ENCODE results near the gene SLC1A1.
"Not testable (repeated sequence)": the region's sequence is repeated elsewhere in the genome, so short reads cannot be mapped to it uniquely, and the experiment has no call there.

SLC1A1 gene

DNA sequence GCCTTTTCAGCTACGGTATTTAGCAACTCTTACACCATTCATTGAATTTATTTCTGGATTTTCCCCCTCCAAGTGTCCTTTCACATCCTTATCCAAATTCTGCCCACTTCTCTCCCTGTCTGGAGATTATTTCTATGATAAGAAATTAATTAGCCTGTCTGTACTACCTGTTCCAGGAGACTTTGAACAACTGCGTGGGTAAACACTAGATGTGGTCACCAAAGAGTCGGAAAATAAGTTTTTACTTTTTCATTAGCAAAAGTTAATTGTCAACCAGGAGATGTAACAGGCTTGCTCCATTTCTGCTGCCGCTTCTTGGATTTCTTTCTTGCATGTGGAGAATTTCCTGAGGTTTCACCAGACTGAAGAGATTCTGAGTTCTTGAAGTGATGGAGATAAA, 14.0 kb downstream of the SLC1A1 start:
- in situ Hi-C loops (cut with MboI; ENCODE audit: low sequenced_read_pairs), result no loop called here

DNA sequence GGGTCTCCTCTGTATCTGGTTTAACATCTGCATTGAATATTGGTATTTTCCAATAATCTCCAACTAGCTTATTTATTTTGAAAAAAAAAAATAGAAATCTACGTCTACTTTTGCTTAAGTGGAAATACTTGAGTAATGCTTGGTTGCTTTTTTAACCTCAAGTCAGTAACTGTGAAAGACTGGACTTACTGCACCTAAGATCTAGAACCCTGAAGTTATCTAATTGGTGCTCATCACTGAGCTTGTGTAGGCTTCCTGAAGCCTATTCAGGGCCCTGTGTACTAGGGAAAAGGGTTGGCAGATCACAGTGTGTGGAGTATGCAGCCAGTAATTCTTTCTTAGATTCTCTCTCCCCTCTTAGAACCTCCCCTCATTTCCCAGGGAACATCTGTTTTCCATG, 16.2 kb downstream of the SLC1A1 start:
- in situ Hi-C loops (cut with MboI; ENCODE audit: low sequenced_read_pairs), result no loop called here

DNA sequence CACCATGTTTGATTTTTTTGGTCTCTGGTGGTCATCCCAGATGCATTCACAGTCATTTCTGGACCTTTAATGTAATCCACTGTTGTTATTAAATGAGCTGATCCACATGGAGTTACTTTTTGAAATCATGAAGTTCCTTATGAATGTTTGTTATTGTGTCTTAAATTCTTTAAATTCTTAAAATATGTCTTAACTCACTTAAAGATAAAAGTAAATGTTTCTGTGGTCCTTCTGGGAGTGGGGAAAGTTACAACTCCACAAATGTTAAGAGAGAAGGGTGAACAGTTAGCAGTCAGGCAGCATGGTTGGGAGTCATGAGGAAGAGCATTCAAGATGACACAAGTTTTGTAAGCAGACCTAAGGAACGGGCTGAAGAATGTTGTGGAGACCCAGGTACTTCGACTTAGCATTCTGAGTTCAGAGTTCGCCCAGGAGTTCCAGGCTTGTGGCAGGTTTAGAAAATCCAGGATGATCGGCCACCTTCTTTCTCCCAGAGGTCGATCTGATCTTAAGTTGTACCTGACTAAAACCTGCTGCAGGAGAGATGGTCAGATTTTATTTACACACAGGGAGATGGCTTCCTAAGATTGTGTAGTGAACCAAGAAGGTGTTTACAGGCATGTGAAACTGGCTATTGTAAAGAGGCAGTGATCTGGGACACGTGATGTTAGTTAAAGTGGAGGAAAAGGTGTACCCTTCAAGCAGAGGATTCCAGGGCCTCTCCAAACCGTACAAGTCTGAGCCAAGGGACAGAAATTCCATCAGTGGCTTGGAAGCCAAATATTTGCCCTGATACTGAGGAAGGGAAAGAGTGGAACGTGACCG, 17.2 kb downstream of the SLC1A1 start:
- in situ Hi-C loops (cut with MboI; ENCODE audit: low sequenced_read_pairs), result no loop called here

DNA sequence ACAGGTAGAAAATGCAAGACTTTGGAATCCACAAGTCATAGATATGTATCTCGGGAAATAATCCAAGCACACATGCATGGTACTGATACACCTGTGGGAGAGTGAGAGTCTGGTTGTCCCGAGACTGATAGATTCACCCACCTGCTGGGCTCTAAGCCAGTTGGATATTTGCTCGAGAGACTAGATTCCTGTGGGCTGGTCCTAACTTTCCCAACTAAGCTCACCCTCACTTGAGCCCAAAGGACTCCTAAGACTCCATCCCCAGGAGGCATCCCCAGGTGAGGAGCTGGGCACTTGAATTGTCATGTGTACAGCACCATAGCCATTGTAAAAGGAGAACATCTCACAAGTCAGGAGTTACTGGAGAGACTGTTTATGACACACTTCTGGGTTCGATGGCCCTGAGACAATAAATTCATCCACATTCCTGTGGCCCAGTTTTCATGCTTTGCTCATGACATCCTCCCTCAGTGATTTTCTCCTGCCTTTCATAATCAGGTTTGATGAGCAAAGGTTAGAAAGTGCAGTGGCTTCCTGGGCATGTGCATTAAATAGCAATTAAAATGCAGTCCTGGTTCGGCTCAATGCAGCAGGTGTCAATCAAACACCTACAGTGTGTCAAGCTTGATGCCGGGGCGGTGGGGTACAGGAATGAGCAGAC, 18.1 kb downstream of the SLC1A1 start:
- in situ Hi-C loops (cut with MboI; ENCODE audit: low sequenced_read_pairs), result no loop called here

DNA sequence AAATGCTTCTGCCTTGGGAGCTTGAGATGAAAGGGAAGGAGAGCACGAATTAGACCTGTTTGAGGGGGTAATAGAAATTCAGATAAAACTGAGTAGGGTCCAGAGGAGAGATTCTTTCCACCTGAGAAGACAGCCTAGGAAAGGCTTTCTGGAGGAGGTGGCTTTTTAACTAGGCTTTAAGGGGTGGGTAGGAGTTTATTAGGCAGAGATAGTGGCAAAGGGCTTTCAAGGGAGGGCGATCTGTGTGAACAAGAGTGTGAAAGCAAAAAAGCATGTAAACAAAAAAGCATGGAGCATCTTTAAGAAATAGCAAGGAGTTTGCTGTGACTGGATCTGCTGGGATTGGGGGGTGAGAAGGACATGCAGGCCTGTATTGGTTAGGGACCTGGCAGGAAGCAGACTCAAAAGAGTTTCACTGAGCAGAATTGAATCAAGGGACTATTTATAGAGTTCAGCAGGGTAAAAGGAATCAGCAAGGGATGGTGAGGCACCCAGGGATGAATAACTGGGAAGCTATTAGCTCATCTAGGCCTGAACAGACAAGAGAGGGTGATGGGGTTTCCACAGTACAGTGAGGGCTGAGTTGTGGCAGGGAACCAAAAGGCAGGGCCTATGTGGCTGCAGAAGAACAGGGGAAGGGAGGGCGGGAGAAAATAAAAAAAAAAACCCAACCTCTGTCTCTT, 18.8 kb downstream of the SLC1A1 start:
- in situ Hi-C loops (cut with MboI; ENCODE audit: low sequenced_read_pairs), result no loop called here

DNA sequence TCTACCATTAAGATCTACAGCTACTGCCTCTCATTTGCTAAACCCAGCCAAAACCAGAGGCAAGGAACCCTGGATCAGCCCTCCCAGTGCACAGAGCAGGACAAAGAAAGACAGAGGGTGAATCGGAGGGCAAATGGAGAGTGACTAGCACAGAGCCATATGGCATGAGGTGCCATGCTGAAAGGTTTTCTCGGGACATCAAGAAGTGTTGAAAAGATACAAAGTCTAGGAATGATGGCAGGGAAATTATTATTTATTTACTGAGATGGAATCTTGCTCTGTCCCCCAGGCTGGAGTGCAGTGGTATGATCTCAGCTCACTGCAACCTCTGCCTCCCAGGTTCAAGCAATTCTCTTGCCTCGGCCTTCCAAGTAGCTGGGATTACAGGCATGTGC, 19.3 kb downstream of the SLC1A1 start:
- in situ Hi-C loops (cut with MboI; ENCODE audit: low sequenced_read_pairs), result no loop called here

DNA sequence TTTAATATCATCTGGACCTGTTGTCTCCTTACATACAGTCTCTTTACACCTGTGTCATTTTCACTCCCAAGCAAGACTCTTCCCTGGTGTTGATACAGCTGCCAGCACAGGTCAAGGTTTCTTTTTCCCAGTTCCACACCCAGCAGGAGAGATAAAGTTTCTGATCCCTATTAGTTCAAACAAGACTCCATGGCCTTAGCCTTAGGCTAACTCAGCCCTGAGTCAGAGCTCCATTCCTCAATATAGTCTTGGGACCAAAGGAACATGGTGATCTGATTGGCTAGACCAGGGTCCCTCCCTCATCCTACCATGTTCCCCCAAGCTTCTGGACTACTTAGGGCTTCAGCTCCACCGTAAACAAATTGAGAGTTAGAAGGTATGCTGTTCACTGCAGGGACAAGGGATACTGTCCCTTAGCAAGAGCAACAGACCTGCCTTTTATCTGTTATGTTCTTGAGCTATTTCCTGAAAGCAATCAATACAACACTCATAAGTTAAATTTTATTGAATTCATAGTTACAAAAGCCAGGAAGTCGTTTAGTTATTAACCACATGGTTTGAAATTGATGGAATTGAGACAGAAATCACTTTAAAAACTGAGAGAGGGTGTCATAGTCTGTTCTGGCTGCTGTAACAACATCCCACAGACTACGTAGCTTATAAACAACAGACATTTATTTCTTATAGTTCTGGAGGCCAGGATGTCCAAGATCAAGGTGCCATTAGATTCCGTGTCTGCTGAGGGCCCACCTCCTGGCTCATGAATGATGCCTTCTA, 20.5 kb downstream of the SLC1A1 start:
- in situ Hi-C loops (cut with MboI; ENCODE audit: low sequenced_read_pairs), result no loop called here

DNA sequence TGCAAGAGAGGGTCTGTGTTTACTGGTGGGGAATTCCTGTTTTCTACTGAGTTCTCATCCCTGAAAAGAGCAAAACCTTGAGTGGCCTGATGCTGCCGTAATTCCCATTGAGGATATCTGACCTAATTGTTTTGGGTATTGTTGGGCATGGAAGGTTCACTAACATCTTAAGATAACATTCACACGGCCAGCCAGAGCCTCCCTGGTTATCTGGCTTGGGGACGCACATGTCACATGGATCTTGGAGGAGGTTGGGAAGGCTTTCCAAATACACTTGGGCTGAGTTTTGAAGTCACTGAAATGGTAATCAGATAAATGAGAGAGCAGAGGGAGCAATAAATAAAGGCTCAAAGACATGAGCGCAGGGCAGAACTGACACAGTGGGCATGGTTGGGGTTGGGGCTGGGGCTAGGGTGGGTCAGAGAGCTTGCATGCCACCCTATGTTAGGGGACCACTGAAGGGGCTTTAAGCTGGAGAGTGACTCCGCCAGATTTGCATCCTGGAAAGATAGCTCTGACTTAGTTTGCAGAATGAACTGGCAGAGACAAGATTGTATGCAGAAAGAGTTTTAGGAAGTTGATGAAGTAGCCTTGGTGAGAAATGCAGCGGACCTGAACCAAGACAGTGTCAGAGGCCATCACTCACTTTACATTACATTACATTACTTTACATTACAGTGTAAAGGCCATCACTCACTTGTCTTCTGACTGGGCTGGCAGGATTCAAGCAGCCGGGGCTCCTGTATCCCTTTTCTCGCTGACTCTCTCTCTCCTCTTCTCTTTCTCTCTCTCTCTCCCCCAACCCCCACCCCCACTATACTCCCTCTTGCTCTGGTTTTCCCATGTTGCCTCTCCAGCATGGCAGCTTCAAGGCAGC, 24.2 kb downstream of the SLC1A1 start:
- in situ Hi-C loops (cut with MboI; ENCODE audit: low sequenced_read_pairs), result no loop called here

DNA sequence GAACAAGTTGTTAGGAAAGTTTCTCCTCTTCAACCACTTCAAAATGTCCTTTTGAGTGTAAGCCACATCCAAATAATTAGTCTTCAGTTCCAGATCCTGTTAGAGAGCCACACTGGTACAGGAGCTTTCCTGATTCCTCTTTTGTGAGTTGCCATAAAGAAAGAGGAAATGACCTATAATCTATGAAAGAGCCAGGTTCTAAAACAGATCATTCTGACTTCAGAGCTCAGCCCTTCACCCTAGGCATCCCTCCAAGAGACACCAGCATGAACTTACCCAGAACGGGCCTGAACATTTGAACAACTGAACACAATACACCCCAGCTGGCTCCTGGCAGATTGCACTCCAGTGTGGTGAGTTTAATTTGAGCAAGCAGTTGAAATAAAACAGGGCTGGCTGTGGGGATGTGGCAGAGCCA, 25.7 kb downstream of the SLC1A1 start:
- in situ Hi-C loops (cut with MboI; ENCODE audit: low sequenced_read_pairs), result no loop called here

DNA sequence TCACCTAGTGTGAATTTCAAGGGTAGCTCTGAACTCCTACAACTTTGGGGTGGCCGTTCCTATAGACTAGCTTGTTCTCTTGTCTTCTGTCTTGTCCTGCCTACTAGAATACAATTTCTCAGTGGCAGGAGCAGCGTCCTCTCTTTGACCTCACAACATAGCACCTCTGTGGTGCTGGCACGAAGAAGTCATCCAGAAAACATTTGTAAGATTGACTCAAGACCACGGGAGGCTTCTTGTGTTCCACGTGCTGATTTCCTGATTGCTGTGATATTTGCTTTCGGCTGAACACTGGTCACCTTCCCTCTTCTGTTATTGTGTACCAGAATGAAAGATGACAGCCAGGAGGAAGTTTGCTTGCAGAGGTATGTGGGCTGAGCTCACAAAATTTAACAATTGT, 27.0 kb downstream of the SLC1A1 start:
- in situ Hi-C loops (cut with MboI; ENCODE audit: low sequenced_read_pairs), result no loop called here

DNA sequence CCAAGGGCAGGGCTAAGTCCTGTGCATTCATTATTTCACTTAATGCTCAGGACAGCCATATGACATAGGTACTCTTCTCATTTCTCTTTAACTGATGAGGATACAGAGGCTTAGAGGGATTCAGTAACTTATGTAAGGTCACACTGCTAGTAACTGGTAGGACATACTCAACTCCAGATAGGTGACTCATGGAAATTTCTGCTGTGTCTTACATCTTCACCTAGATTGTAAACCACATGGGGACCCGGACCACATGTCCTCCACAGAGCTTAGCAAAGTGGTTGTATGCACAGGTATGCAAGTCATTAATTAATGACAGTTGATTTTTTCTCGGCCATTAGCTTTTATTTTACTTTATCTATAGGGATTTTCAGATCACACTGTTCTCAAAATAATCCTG, 29.3 kb downstream of the SLC1A1 start:
- in situ Hi-C loops (cut with MboI; ENCODE audit: low sequenced_read_pairs), result no loop called here

DNA sequence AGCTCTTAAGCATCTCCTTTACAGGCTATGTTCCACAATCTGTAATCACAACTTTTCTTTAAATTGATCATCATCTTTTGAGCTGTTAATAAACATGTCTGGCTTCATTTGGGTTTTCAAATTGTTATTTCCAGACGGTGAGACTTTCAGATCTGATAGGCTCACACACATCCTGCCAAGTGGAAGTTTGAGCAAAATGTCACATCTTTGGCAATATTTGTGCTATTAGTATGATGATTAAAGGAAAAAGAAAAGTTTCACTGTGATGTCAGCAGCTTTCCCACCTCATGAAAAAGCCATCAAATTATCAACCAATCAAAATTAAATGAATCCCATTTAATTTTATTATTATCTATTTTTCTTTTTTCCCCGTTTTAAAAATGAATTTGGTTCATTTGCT, 29.8 kb downstream of the SLC1A1 start:
- in situ Hi-C loops (cut with MboI; ENCODE audit: low sequenced_read_pairs), result no loop called here

DNA sequence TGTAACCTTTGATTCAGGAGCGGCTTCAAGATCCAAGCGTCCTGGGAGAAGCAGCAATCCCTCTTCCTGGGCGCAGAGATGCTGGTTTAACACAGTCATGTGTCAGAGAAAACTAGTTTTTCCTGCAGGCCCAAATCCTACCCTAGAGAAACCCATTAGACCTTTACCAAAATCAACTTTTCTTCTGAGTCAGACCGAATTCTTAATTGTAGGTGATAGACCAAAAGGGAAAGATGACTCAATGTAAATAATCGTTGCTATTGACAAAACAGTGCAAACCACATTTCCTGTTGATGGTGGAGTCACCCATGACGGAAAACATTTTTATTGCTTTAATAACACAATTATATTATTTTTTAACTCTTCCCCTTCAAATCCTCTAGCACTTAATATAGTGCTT, 40.1 kb downstream of the SLC1A1 start:
- in situ Hi-C loops (cut with MboI; ENCODE audit: low sequenced_read_pairs), result no loop called here

DNA sequence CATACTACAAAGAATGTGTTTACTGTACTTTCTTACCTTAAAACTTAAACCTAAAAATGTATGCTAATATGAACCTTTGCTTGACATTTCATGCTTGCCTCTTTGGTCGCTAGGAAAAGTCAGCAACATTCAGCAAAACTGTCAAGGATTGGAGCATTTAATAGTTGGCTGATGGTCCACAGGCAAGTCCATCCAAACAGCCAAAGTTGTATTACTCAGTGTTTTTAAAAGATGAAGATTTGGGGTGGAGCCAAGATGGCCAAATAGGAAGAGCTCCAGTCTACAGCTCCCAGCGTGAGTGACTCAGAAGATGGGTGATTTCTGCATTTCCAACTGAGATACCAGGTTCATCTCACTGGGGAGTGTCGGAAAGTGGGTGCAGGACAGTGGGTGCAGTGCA, 40.6 kb downstream of the SLC1A1 start:
- in situ Hi-C loops (cut with MboI; ENCODE audit: low sequenced_read_pairs), result not testable (repeated sequence)

DNA sequence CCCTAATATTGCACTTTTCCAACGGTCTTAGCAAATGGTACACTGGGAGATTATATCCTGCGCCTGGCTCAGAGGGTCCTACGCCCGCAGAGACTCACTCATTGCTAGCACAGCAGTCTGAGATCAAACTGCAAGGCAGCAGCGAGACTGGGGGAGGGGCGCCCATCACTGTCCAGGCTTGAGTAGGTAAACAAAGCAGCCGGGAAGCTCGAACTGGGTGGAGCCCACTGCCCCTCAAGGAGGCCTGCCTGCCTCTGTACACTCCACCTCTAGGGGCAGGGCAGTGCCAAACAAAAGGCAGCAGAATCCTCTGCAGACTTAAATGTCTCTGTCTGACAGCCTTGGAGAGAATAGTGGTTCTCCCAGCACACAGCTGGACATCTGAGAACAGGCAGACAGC, 41.1 kb downstream of the SLC1A1 start:
- in situ Hi-C loops (cut with MboI; ENCODE audit: low sequenced_read_pairs), result not testable (repeated sequence)

DNA sequence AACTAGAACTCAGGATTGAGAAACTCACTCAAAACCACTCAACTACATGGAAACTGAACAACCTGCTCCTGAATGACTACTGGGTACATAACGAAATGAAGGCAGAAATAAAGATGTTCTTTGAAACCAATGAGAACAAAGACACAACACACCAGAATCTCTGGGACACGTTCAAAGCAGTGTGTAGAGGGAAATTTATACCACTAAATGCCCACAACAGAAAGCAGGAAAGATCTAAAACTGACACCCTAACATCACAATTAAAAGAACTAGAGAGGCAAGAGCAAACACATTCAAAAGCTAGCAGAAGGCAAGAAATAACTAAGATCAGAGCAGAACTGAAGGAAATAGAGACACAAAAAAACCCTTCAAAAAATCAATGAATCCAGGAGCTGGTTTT, 43.6 kb downstream of the SLC1A1 start:
- in situ Hi-C loops (cut with MboI; ENCODE audit: low sequenced_read_pairs), result not testable (repeated sequence)

DNA sequence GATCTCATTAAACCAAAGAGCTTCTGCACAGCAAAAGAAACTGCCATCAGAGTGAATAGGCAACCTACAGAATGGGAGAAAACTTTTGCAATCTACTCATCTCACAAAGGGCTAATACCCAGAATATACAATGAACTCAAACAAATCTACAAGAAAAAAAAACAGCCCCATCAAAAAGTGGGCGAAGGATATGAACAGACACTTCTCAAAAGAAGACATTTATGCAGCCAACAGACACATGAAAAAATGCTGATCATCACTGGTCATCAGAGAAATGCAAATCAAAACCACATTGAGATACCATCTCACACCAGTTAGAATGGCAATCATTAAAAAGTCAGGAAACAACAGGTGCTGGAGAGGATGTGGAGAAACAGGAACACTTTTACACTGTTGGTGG, 45.9 kb downstream of the SLC1A1 start:
- in situ Hi-C loops (cut with MboI; ENCODE audit: low sequenced_read_pairs), result not testable (repeated sequence)

DNA sequence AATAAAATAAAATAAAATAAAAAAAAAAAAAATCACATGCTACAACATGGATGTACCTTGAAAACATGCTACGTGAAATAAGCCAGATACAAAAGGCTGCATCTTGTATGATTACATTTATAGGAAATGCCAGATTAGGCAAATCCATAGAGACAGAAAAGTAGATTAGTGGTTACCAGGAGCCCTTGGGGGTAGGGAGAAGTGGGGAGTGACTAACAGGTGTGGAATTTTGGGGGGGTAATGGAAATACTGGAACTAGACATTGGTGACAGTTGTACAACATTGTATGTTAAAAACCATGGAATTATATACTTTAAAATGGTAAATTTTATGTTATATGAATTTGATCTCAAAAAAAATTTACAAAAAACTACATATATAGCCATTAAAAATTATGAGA, 47.3 kb downstream of the SLC1A1 start:
- in situ Hi-C loops (cut with MboI; ENCODE audit: low sequenced_read_pairs), result no loop called here

DNA sequence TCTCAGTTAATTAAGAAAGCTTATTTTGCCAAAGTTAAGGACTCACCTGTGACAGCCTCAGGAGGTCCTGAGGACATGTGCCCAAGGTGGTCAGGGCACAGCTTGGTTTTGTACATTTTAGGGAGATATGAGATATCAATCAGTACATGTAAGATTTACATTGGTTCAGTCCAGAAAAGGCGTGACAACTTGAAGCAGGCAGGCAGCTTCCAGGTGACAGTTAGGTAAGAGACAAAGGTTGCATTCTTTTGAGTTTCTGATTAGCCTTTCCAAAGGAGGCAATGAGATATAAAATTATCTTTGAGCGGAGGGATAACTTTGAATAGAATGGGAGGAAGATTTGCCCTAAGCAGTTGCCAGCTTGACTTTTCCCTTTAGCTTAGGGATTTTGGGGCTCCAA, 47.8 kb downstream of the SLC1A1 start:
- in situ Hi-C loops (cut with MboI; ENCODE audit: low sequenced_read_pairs), result no loop called here

DNA sequence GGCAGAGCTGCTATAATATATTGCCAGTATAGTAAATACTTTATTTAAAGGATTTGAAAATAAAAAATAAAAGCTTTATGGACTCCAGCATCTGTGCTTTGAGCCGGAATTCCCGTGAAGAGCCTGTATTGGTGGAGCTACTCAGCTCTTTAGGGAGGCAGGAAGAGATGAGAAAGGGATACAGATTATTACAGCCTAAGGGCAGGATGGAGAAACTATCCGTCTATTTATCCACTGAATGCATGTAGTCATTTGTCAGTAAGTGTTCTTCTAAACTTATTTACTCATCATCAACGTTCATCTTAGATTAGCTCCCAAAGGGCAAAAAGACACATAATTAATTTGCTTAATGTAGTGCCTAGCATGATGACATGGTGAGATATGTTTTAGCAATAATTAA, 48.4 kb downstream of the SLC1A1 start:
- in situ Hi-C loops (cut with MboI; ENCODE audit: low sequenced_read_pairs), result no loop called here

Data from HL-60/S4 treated with retinoic acid at 250 ng/mL for 4 days and 3 days (cell line).